B cell (primary cell): ENCODE data around the gene OXER1. TPM values are rescaled to one million over a fixed set of nuclear protein-coding genes. Genes with fewer than 3 reads are reported as not detected.

Source experiments
- ATAC-seq: fragments of 200-7000 bp; cut with Tn5 transposase; one replicate; pipeline ENCODE4 v1.10.0; 2021; ENCODE audit warnings: low read depth, mild to moderate bottlenecking, moderate number of reproducible peaks, moderate library complexity
- CTCF ChIA-PET: fragments of 350-600 bp; sonication (Branson Sonifier 250); formaldehyde crosslinking; loops from one replicate; lab custom pipeline; 2021; ENCODE audit warnings: antibody characterized with exemption, inconsistent platforms; lab: Charles Lee
- POLR2A ChIA-PET: fragments of 350-600 bp; sonication (Branson Sonifier 250); formaldehyde crosslinking; loops from one replicate; lab custom pipeline; 2021; ENCODE audit warnings: antibody characterized with exemption; lab: Charles Lee
- DNase-seq: peaks from one replicate; pipeline ENCODE4 v3.0.0; 2013
- H2AFZ ChIP-seq: 2 replicates; pipeline ENCODE4 v1.6.1; 2012; ENCODE audit warnings: mild to moderate bottlenecking, low read depth, low read length; ENCODE audit not compliant: insufficient read depth, poor library complexity, severe bottlenecking
- H3K27ac ChIP-seq, 2 donors: 1 replicate in 1 of 2; 2 replicates in 1 of 2; pipeline ENCODE4 v1.5.1; 2012 to 2013; ENCODE audit warnings: low read length in 2 of 2, mild to moderate bottlenecking in 2 of 2, moderate library complexity in 1 of 2
- H3K27me3 ChIP-seq, 4 experiments: fragments of 200-600 bp in 1 of 4; sonication (generic) in 1 of 4; replicated peaks in 1 of 4; 1 replicate in 2 of 4; 2 replicates in 2 of 4; pipeline versions ENCODE4 v1.6.1 to v1.7.0; 2013 to 2016; ENCODE audit warnings: low read length in 3 of 4, mild to moderate bottlenecking in 2 of 4, mixed read lengths in 1 of 4, moderate library complexity in 1 of 4; ENCODE audit not compliant: insufficient read depth in 4 of 4, control insufficient read depth in 3 of 4; ENCODE audit errors: control extremely low read depth in 1 of 4
- H3K36me3 ChIP-seq, 2 experiments: replicated peaks in 1 of 2; 1 replicate in 1 of 2; 2 replicates in 1 of 2; pipeline versions ENCODE4 v1.6.1 to v1.7.1; 2013; ENCODE audit warnings: low read length in 1 of 2; ENCODE audit not compliant: insufficient read depth in 2 of 2, control insufficient read depth in 1 of 2; ENCODE audit errors: control extremely low read depth in 1 of 2, extremely low read depth in 1 of 2
- H3K4me1 ChIP-seq, 2 donors: fragments of 200-600 bp in 1 of 2; sonication (generic) in 1 of 2; 1 replicate in 1 of 2; 2 replicates in 1 of 2; pipeline versions ENCODE4 v1.5.1 to v1.6.1; 2013 to 2017; ENCODE audit warnings: low read length in 2 of 2; ENCODE audit not compliant: control insufficient read depth in 2 of 2, insufficient read depth in 2 of 2
- H3K4me2 ChIP-seq: replicated peaks from 2 replicates; pipeline ENCODE3; 2012; ENCODE audit warnings: mild to moderate bottlenecking, low read depth, low read length; ENCODE audit not compliant: poor library complexity, severe bottlenecking
- H3K4me3 ChIP-seq, 5 experiments: fragments of 200-600 bp in 1 of 5; sonication (generic) in 1 of 5; 1 replicate in 3 of 5; 2 replicates in 2 of 5; pipeline versions ENCODE4 v1.5.1 to v1.7.0; 2011 to 2016; ENCODE audit warnings: low read length in 4 of 5, mild to moderate bottlenecking in 4 of 5, low read depth in 2 of 5, control low read depth in 1 of 5, moderate library complexity in 1 of 5; ENCODE audit not compliant: insufficient read depth in 1 of 5; ENCODE audit errors: control extremely low read depth in 1 of 5, extremely low read depth in 1 of 5
- H3K79me2 ChIP-seq: fragments of 200-600 bp; sonication (generic); one replicate; pipeline ENCODE4 v1.6.0; 2016; ENCODE audit warnings: low read length; ENCODE audit not compliant: control insufficient read depth, insufficient read depth
- H3K9ac ChIP-seq: fragments of 200-600 bp; sonication (generic); 2 replicates; pipeline ENCODE4 v1.6.1; 2017; ENCODE audit warnings: mild to moderate bottlenecking, low read length, moderate library complexity
- H3K9me3 ChIP-seq, 3 donors: one replicate each; pipeline versions ENCODE4 v1.6.1 to v1.7.1; 2013; ENCODE audit warnings: low read length in 2 of 3; ENCODE audit not compliant: control insufficient read depth in 2 of 3, insufficient read depth in 1 of 3; ENCODE audit errors: control extremely low read depth in 1 of 3
- H4K20me1 ChIP-seq: 2 replicates; pipeline ENCODE4 v1.6.0; 2012; ENCODE audit warnings: mild to moderate bottlenecking, low read length; ENCODE audit not compliant: insufficient read depth, control insufficient read depth, poor library complexity, severe bottlenecking
- H3K27ac Mint-ChIP-seq: one replicate; pipeline ENCODE4 v1.8.0; 2021; ENCODE audit warnings: mixed read lengths
- H3K27me3 Mint-ChIP-seq: one replicate; pipeline ENCODE4 v1.8.0; 2021; ENCODE audit warnings: mixed read lengths
- H3K4me1 Mint-ChIP-seq: one replicate; pipeline ENCODE4 v1.8.0; 2021; ENCODE audit warnings: mixed read lengths
- H3K4me3 Mint-ChIP-seq: one replicate; pipeline ENCODE4 v1.8.0; 2021; ENCODE audit warnings: mixed read lengths
- H3K9me3 Mint-ChIP-seq: one replicate; pipeline ENCODE4 v1.8.0; 2022; ENCODE audit warnings: mixed read lengths; ENCODE audit not compliant: insufficient read depth
- EZH2 ChIP-seq: IDR thresholded peaks from 2 replicates; pipeline ENCODE4 v1.6.1; 2012; ENCODE audit warnings: borderline replicate concordance, low read depth, mild to moderate bottlenecking, moderate library complexity, low read length; ENCODE audit not compliant: insufficient read depth, poor library complexity, severe bottlenecking
- WGBS: methylation state at CpG from one replicate; pipeline ENCODE4 v1.1.5; 2013; ENCODE audit warnings: missing lambda C conversion rate; ENCODE audit not compliant: insufficient coverage; 5-methylcytosine and 5-hydroxymethylcytosine counted together
- intact Hi-C: fragments of 100-400 bp; cut with micrococcal nuclease; formaldehyde crosslinking; loops from one replicate; pipeline ENCODE4 v1.10.0; 2022
- polyA plus RNA-seq: library from polyadenylated mRNA; depleted of rRNA; stranded (reverse); fragments of >200 nt; gene quantifications from 2 replicates; pipeline ENCODE4 v1.2.3, GENCODE V29; 2012
- total RNA-seq, 2 donors: library from RNA; stranded (reverse); fragments of 120-200 nt in 1 of 2; gene quantifications; 1 replicate in 1 of 2; 2 replicates in 1 of 2; pipeline versions ENCODE4 v1.2.3 to v1.2.4, GENCODE V29; 2013 to 2022
- TF ChIP-seq, protein P1 (sequence below): fragments of 200-600 bp; IDR thresholded peaks from one replicate; pipeline ENCODE4 v1.8.0; 2022; ENCODE audit warnings: antibody characterized with exemption, mild to moderate bottlenecking

Gene OXER1
- total and polyA plus RNA-seq, 2 donors (not counting 1 experiment from before 2014, with no cell fraction given): 3.2 to 3.3 TPM

- TF ChIP-seq, protein P1, sequence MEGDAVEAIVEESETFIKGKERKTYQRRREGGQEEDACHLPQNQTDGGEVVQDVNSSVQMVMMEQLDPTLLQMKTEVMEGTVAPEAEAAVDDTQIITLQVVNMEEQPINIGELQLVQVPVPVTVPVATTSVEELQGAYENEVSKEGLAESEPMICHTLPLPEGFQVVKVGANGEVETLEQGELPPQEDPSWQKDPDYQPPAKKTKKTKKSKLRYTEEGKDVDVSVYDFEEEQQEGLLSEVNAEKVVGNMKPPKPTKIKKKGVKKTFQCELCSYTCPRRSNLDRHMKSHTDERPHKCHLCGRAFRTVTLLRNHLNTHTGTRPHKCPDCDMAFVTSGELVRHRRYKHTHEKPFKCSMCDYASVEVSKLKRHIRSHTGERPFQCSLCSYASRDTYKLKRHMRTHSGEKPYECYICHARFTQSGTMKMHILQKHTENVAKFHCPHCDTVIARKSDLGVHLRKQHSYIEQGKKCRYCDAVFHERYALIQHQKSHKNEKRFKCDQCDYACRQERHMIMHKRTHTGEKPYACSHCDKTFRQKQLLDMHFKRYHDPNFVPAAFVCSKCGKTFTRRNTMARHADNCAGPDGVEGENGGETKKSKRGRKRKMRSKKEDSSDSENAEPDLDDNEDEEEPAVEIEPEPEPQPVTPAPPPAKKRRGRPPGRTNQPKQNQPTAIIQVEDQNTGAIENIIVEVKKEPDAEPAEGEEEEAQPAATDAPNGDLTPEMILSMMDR: no peak
- no peak for TF ChIP-seq EZH2
- Histone ChIP-seq H3K27me3 (no peaks in the 10 kb centered on the region), H3K36me3 (no peaks in the 10 kb centered on the region), H3K27ac (no peak overlapping the region), H2AFZ (no peak overlapping the region), H3K4me2 (no peak overlapping the region), H3K79me2 (peaks cover 25% of the 10 kb centered on the region), H3K4me1 (peaks cover 3 to 7% of the 10 kb centered on the region in 2 donors), H3K9me3 (no peaks in the 10 kb centered on the region), H3K9ac (no peak overlapping the region), H3K4me3 (no peak overlapping the region), H4K20me1 (no peaks in the 10 kb centered on the region)
- DNase-seq (no peak), ATAC-seq (no peak)
- Mint-ChIP-seq H3K4me3 (no peak overlapping the region), H3K4me1 (peaks cover 9% of the 10 kb centered on the region), H3K27me3 (no peaks in the 10 kb centered on the region), H3K9me3 (no peaks in the 10 kb centered on the region), H3K27ac (no peak overlapping the region)
- WGBS: 88% methylated on average over 12 of the region's 15 CpGs
- intact Hi-C loops: no loop called here
- CTCF ChIA-PET: interaction anchor here (0.5 kb wide), 1 partner anchor 161 kb away, joined by 3 read pairs; no protein-coding TSS in a partner anchor
- POLR2A ChIA-PET: interaction anchor here (0.5 kb wide), 1 partner anchor 25 kb away, joined by 5 read pairs; no protein-coding TSS in a partner anchor
These were observed 22.8 kb upstream of the OXER1 start for GRCh38 chr2:42786561-42787345.
